HL-60/S4 treated with phorbol 12-myristate 13-acetate at 8.2 ng/mL for 4 days and 3 days (cell line): ENCODE measurements around the gene RUBCN.
"Not testable (repeated sequence)": the region's sequence is repeated elsewhere in the genome, so short reads cannot be mapped to it uniquely, and the experiment has no call there.

Experiments
- in situ Hi-C: fragments of 300-500 bp; cut with MboI; formaldehyde crosslinking; loops from 2 replicates; pipeline ENCODE4 v1.15.0; 2022; ENCODE audit warnings: low sequenced_read_pairs

Gene RUBCN

GRCh38 chr3:197736010-197736490, 654 bp downstream of the RUBCN start:
- in situ Hi-C loops: no loop called here

GRCh38 chr3:197734667-197735318, 1.9 kb downstream of the RUBCN start:
- in situ Hi-C loops: no loop called here

GRCh38 chr3:197733042-197733441, 3.7 kb downstream of the RUBCN start:
- in situ Hi-C loops: no loop called here

- in situ Hi-C loops: not testable (repeated sequence)
Measured at GRCh38 chr3:197731483-197731882, 5.2 kb downstream of the RUBCN start.

- in situ Hi-C loops: not testable (repeated sequence)
Measured at GRCh38 chr3:197730770-197731169, 5.9 kb downstream of the RUBCN start.

- in situ Hi-C loops: no loop called here
Measured at GRCh38 chr3:197730200-197730599, 6.5 kb downstream of the RUBCN start.

- in situ Hi-C loops: no loop called here
Measured at GRCh38 chr3:197728487-197728886, 8.2 kb downstream of the RUBCN start.

GRCh38 chr3:197727878-197728277, 8.8 kb downstream of the RUBCN start:
- in situ Hi-C loops: not testable (repeated sequence)

GRCh38 chr3:197722734-197723133, 14.0 kb downstream of the RUBCN start:
- in situ Hi-C loops: no loop called here

- in situ Hi-C loops: no loop called here
Measured at GRCh38 chr3:197720694-197721093, 16.0 kb downstream of the RUBCN start.

GRCh38 chr3:197718891-197719290, 17.8 kb downstream of the RUBCN start:
- in situ Hi-C loops: no loop called here

GRCh38 chr3:197714251-197714650, 22.5 kb downstream of the RUBCN start:
- in situ Hi-C loops: no loop called here

- in situ Hi-C loops: no loop called here
Measured at GRCh38 chr3:197713477-197713822, 23.3 kb downstream of the RUBCN start.

GRCh38 chr3:197711973-197712707, 24.6 kb downstream of the RUBCN start:
- in situ Hi-C loops: no loop called here

- in situ Hi-C loops: not testable (repeated sequence)
Measured at GRCh38 chr3:197710965-197711364, 25.7 kb downstream of the RUBCN start.

GRCh38 chr3:197709135-197709534, 27.6 kb downstream of the RUBCN start:
- in situ Hi-C loops: no loop called here

GRCh38 chr3:197706658-197707057, 30.0 kb downstream of the RUBCN start:
- in situ Hi-C loops: no loop called here

GRCh38 chr3:197701841-197702240, 34.9 kb downstream of the RUBCN start:
- in situ Hi-C loops: no loop called here

- in situ Hi-C loops: no loop called here
Measured at GRCh38 chr3:197700095-197700494, 36.6 kb downstream of the RUBCN start.

GRCh38 chr3:197697355-197697754, 39.3 kb downstream of the RUBCN start:
- in situ Hi-C loops: no loop called here

- in situ Hi-C loops: no loop called here
Measured at GRCh38 chr3:197694251-197694650, 42.5 kb downstream of the RUBCN start.

GRCh38 chr3:197692641-197693040, 44.1 kb downstream of the RUBCN start:
- in situ Hi-C loops: no loop called here
